ENCODE data around the gene ADGRA3.
A peak's percentile ranks its signal among the peaks of the same experiment; 100 is the strongest.
"Not testable (repeated sequence)": the region's sequence is repeated elsewhere in the genome, so short reads cannot be mapped to it uniquely, and the experiment has no call there.

Gene ADGRA3

DNA sequence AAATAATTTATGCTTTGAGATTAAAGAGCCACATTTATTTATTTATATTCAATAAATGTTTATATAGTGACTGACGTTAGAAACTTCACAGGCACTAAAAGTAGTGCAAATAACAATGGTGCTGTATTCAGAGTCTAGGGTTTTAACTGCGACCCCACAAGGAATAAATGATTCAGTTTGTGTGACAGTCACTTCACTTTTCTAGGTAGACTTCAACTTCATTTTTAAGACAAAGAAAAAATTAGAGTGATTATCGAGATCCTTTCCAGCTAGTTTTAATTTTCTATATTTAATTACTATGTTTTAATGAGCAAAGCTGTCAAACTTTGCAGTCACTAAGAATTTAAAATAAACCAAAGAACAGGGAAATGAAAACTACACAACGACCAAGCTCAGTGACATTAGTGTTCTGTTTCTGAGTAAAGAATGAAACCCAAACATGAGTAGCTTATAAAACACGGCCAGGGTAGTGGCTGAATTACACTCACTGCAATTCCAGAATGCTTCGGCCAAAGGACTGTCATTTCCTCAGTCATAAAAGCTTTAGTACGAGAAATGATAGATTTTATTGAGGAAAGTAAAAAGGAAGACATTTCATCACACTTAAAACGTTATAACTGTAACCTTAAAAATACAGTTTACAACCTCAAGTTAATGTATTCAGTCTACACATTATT, 38.6 kb downstream of the ADGRA3 start:
- no peak for DNase-seq

GRCh38 chr4:22476011-22476410, 39.9 kb downstream of the ADGRA3 start:
- DNase-seq = no peak

DNA sequence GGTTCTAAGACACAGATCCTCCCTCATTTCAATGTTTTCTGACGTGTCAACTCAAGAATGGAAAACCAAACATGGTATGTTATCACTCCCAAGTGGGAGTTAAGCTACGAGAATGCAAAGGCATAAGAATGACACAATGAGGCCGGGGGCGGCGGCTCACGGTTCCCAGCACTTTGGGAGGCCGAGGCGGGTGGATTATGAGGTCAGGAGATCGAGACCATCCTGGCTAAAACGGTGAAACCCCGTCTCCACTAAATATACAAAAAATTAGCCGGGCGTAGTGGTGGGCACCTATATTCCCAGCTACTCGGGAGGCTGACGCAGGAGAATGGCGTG, 40.6 kb downstream of the ADGRA3 start:
- not testable (repeated sequence) for DNase-seq

GRCh38 chr4:22474636-22475310, 41.1 kb downstream of the ADGRA3 start:
- no peak for DNase-seq

DNA sequence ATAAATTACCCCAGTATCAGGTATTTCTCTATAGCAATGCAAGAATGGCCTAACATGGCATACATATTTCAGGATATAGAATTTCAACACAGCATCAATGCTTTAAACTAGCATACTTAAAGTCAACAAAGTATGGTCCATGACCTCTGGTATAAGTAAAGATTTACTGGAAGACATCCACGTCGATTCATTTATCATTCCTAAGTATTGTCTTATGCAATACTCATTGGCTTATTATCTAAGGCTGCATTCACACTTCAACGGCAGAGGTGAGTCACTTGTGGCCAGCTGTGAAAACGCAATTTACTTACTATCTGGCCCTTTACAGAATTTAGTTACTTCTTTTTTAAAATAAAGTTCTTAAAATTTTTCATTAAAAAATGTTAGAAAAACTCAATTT, 42.6 kb downstream of the ADGRA3 start:
- no peak for DNase-seq

DNA sequence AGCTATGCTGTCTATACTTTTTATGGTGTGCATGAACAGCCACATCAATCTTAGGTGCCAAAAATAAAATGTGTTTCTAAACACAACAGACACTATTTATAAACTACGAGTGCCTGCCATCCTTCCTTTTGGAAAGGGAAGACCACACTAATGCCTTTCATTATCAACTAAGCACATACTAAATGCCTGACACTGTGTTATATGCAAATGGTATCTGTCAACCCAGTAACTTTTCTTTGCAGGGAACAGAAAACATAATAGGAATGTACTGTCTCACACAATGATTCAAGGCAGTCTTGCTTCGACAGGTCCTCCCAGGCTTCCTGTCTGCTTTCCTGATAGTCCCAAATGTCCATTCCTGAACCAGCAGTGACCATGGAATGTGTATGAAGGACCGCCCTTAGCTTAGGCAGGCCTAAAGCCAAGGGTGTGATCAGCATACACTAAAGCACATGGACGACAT, 43.8 kb downstream of the ADGRA3 start:
- no peak for DNase-seq

GRCh38 chr4:22471419-22471818, 44.4 kb downstream of the ADGRA3 start:
- no peak for DNase-seq

GRCh38 chr4:22466581-22466980, 49.3 kb downstream of the ADGRA3 start:
- no peak for DNase-seq

GRCh38 chr4:22465996-22466395, 49.9 kb downstream of the ADGRA3 start:
- DNase-seq = no peak

- no peak for DNase-seq
Observed at GRCh38 chr4:22465349-22465748, 50.5 kb downstream of the ADGRA3 start.

- no peak for DNase-seq
Observed at GRCh38 chr4:22463179-22463578, 52.7 kb downstream of the ADGRA3 start.

DNA sequence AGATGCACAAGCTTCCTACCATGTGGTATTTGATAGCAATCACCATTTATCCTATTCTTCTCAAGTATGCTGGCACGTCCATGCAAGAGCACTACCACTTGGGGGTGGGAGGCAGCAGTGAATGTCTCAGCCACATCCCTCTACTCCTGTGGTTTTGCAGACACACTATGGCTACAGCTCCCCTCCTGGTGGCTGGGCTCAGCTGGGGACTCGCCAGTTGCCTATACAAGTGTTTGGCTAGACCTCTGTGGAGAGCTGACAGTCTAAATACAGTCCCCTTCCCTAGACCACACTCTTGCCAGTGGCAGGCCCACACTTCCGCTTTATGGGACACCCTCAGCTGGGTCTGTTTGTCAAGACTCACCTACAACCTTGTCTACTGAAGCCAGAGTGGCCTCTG, 53.2 kb downstream of the ADGRA3 start:
- no peak for DNase-seq

DNA sequence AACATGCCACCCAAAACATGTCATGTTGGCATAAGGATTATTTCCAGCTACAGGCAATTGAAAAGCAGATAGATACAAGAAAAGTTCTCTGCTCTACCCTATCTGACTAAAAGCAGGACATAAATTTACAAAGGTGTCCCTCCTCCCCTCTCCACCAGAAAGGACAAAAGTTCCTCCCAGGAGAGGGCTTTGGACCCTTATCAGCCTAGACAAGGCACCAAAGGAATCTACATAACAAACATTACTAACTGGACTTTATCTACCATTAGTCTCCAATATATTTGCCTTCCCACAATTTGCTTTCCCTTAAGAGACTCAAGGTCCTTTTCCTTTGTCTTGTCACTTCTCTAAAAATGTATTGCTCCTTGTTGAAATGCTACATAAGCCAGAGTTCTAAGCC, 55.6 kb downstream of the ADGRA3 start:
- no peak for DNase-seq

- DNase-seq = no peak
Observed at GRCh38 chr4:22458098-22458497, 57.8 kb downstream of the ADGRA3 start.

DNA sequence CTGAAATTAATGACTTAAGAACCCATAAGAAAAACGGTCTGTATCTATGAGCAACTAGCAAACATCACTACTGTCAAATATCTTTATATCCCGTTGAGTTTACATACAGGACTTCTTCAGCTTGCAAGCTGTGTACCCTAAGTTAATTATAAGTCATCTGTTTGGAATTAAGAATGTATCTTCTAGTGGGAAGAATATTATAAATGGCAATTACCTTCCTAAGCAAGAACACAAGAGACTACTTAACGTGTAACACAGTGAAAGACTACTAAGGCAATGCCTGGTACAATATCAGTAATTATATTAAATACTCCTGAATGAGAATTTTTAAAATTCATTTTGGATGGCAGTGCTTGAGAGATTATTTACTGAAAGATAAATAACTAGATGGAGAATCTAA, 58.5 kb downstream of the ADGRA3 start:
- no peak for DNase-seq

DNA sequence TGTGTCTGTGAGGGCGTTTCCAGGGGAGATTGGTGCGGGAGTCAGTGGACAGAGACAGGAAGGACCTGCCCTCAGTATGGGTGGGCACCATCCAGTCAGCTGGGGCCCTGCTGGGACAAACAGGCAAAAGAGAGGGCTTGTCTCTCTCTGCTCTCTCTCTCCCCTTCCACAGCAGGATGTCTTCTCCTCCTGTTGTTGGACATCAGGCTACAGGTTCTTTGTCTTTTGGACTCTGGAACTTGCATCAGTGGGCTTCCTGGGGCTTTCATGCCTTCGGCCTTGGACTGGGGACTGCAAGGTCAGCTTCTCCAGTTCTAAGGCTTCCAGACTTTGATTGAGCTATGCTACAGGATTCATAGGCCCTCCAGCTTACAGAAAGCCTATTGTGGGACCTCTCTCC, 59.6 kb downstream of the ADGRA3 start:
- DNase-seq = no peak

DNA sequence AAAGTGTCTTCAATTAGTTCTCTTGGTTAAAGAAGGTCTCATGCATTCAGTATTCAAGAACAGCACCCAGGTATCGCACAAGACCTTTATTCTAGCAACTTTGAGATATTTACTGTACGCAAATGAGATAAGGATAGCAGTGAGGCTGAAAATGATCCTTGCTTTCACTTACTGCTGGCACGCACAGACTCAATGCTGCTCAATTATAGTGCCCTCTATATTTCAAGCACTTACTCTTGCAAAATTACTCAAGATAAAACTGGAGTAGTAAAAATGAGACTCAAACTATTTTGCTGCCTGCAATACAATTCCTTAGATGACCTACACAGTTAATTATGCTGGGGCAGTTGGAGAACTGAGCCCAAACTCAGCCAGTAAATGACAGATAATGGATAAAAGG, 60.9 kb downstream of the ADGRA3 start:
- DNase-seq = no peak

DNA sequence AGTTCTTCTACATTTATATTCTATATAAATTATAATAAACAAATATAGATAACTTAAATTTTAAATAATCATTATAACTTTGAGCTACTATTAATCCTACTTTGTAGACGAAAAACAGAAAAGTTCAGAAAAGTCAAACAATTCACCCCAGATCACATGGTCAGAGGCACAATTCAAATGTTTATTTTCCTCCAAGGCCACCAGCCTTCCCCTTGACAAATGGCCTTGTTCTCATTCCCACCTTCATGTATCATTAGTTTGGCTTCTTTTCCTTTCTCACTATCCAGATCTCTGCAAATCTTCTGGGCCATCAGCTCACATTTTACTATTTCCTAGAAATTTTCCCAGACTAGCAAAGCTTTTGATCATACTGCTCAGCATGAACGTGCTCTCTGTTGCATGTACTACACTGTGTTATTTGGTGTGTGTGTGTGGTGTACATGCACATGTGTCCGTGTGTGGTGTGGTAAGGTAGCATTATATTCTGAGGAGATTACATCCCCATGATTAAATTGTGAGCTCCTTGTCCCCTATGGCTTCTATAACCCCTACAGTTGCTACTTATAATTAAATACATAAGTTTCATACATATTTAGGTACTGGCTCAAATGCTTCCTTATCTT, 61.5 kb downstream of the ADGRA3 start:
- DNase-seq = no peak

GRCh38 chr4:22444813-22445212, 71.1 kb downstream of the ADGRA3 start:
- no peak for DNase-seq

GRCh38 chr4:22442956-22443355, 72.9 kb downstream of the ADGRA3 start:
- DNase-seq = no peak

DNA sequence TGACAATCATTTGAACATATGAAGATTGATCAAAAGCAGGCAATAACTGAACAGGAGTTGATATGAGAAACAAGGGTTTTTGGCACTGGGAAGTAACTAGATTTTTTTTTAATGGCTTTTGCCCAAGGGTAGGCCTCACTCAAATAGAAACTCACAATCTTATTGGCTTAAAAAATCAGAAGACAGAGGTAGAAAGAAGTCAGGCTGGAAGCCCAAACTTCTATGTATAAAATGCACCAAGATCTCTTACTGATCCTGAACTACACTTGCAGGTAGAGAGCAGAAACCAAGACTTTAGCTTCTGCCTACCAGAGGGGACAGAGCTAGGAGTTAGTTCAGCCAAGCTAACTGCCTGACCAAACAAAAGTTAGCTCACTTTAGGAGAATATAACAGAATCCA, 74.9 kb downstream of the ADGRA3 start:
- no peak for DNase-seq

GRCh38 chr4:22439947-22440346, 75.9 kb downstream of the ADGRA3 start:
- no peak for DNase-seq

DNA sequence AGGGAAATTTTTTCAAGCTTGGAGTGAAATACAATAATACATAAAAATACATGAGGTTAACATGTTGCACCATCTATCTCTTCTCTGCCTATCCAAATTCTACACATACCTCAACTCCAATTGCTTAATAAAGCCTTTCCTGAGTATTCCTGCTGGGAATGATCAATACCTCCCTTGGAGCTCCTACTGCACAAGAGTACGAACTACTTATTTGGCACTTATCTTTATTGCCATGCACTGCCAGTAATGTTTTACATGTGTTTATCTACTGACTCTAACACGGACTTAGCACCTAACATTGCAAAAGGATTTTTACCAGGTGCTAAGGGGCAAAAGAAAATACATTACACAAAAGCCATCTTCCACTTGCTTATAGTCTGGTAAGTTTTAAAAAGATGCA, 80.2 kb downstream of the ADGRA3 start:
- DNase-seq = no peak

GRCh38 chr4:22434895-22435294, 81.0 kb downstream of the ADGRA3 start:
- peak in 1 of 2 donors; percentile 6 for DNase-seq

All from hippocampal formation (tissue), 2 donors.